Measurements from ENCODE around the gene EYS.
"Not testable (repeated sequence)": the region's sequence is repeated elsewhere in the genome, so short reads cannot be mapped to it uniquely, and the experiment has no call there.

The EYS gene

GRCh38 chr6:63783096-63783495 lies 1923.9 kb downstream of the EYS start:
- in situ Hi-C loops (cut with HindIII; ENCODE audit: low sequenced_read_pairs), result no loop called here

GRCh38 chr6:63774961-63775360 lies 1932.1 kb downstream of the EYS start:
- in situ Hi-C loops (cut with HindIII; ENCODE audit: low sequenced_read_pairs), result no loop called here

GRCh38 chr6:63773200-63773599 lies 1933.8 kb downstream of the EYS start:
- in situ Hi-C loops (cut with HindIII; ENCODE audit: low sequenced_read_pairs), result no loop called here

GRCh38 chr6:63765828-63766227 lies 1941.2 kb downstream of the EYS start:
- in situ Hi-C loops (cut with HindIII; ENCODE audit: low sequenced_read_pairs), result no loop called here

- in situ Hi-C loops (cut with HindIII; ENCODE audit: low sequenced_read_pairs), result no loop called here
These were observed 1942.6 kb downstream of the EYS start for GRCh38 chr6:63764318-63764916.

GRCh38 chr6:63760199-63760598 lies 1946.8 kb downstream of the EYS start:
- in situ Hi-C loops (cut with HindIII; ENCODE audit: low sequenced_read_pairs), result no loop called here

GRCh38 chr6:63759605-63760105 lies 1947.4 kb downstream of the EYS start:
- in situ Hi-C loops (cut with HindIII; ENCODE audit: low sequenced_read_pairs), result no loop called here

GRCh38 chr6:63757826-63758225 lies 1949.2 kb downstream of the EYS start:
- in situ Hi-C loops (cut with HindIII; ENCODE audit: low sequenced_read_pairs), result no loop called here

GRCh38 chr6:63757275-63757674 lies 1949.8 kb downstream of the EYS start:
- in situ Hi-C loops (cut with HindIII; ENCODE audit: low sequenced_read_pairs), result not testable (repeated sequence)

GRCh38 chr6:63750400-63750799 lies 1956.6 kb downstream of the EYS start:
- in situ Hi-C loops (cut with HindIII; ENCODE audit: low sequenced_read_pairs), result no loop called here

GRCh38 chr6:63745784-63746183 lies 1961.2 kb downstream of the EYS start:
- in situ Hi-C loops (cut with HindIII; ENCODE audit: low sequenced_read_pairs), result no loop called here

GRCh38 chr6:63744810-63745209 lies 1962.2 kb downstream of the EYS start:
- in situ Hi-C loops (cut with HindIII; ENCODE audit: low sequenced_read_pairs), result no loop called here

- in situ Hi-C loops (cut with HindIII; ENCODE audit: low sequenced_read_pairs), result no loop called here
These were observed 1963.3 kb downstream of the EYS start for GRCh38 chr6:63743691-63744090.

- in situ Hi-C loops (cut with HindIII; ENCODE audit: low sequenced_read_pairs), result no loop called here
These were observed 1965.0 kb downstream of the EYS start for GRCh38 chr6:63742060-63742459.

- in situ Hi-C loops (cut with HindIII; ENCODE audit: low sequenced_read_pairs), result no loop called here
These were observed 1966.3 kb downstream of the EYS start for GRCh38 chr6:63740709-63741108.

- in situ Hi-C loops (cut with HindIII; ENCODE audit: low sequenced_read_pairs), result no loop called here
These were observed 1967.8 kb downstream of the EYS start for GRCh38 chr6:63739094-63739687.

GRCh38 chr6:63738190-63738589 lies 1968.8 kb downstream of the EYS start:
- in situ Hi-C loops (cut with HindIII; ENCODE audit: low sequenced_read_pairs), result not testable (repeated sequence)

- in situ Hi-C loops (cut with HindIII; ENCODE audit: low sequenced_read_pairs), result no loop called here
These were observed 1972.1 kb downstream of the EYS start for GRCh38 chr6:63734923-63735322.

GRCh38 chr6:63732336-63732735 lies 1974.7 kb downstream of the EYS start:
- in situ Hi-C loops (cut with HindIII; ENCODE audit: low sequenced_read_pairs), result no loop called here

- in situ Hi-C loops (cut with HindIII; ENCODE audit: low sequenced_read_pairs), result no loop called here
These were observed 1975.1 kb downstream of the EYS start for GRCh38 chr6:63731930-63732329.

- in situ Hi-C loops (cut with HindIII; ENCODE audit: low sequenced_read_pairs), result no loop called here
These were observed 1976.7 kb downstream of the EYS start for GRCh38 chr6:63730311-63730710.

GRCh38 chr6:63724721-63725120 lies 1982.3 kb downstream of the EYS start:
- in situ Hi-C loops (cut with HindIII; ENCODE audit: low sequenced_read_pairs), result no loop called here

- in situ Hi-C loops (cut with HindIII; ENCODE audit: low sequenced_read_pairs), result no loop called here
These were observed 1985.8 kb downstream of the EYS start for GRCh38 chr6:63721181-63721580.
